Fibroblast of skin of back (primary cell): ENCODE data around the gene LRRC3.

Experiments
- DNase-seq: peaks from one replicate; pipeline ENCODE4 v3.0.0-alpha.2; 2013

Gene LRRC3

GRCh38 chr21:44439211-44439600 is 16.1 kb upstream of the LRRC3 start:
- DNase-seq = no peak

GRCh38 chr21:44440241-44441040 is 14.9 kb upstream of the LRRC3 start:
- DNase-seq = no peak

GRCh38 chr21:44441041-44441400 is 14.3 kb upstream of the LRRC3 start:
- no peak for DNase-seq

- no peak for DNase-seq
Observed at GRCh38 chr21:44441581-44442265, 13.6 kb upstream of the LRRC3 start.

GRCh38 chr21:44442266-44443125 is 12.8 kb upstream of the LRRC3 start:
- DNase-seq = no peak

- DNase-seq = no peak
Observed at GRCh38 chr21:44443291-44443890, 11.9 kb upstream of the LRRC3 start.

GRCh38 chr21:44443891-44444285 is 11.4 kb upstream of the LRRC3 start:
- DNase-seq = no peak

GRCh38 chr21:44444286-44444931 is 10.9 kb upstream of the LRRC3 start:
- no peak for DNase-seq

- no peak for DNase-seq
Observed at GRCh38 chr21:44445145-44445812, 10.0 kb upstream of the LRRC3 start.

GRCh38 chr21:44448651-44449131 is 6.6 kb upstream of the LRRC3 start:
- DNase-seq = no peak

- DNase-seq = no peak
Observed at GRCh38 chr21:44449473-44450363, 5.6 kb upstream of the LRRC3 start.

GRCh38 chr21:44450402-44450801 is 4.9 kb upstream of the LRRC3 start:
- DNase-seq = no peak

- DNase-seq = no peak
Observed at GRCh38 chr21:44450999-44451398, 4.3 kb upstream of the LRRC3 start.

GRCh38 chr21:44453120-44453519 is 2.2 kb upstream of the LRRC3 start:
- no peak for DNase-seq

- DNase-seq = no peak
Observed at GRCh38 chr21:44454058-44454457, 1.3 kb upstream of the LRRC3 start.

- DNase-seq = peak; percentile 29
Observed at GRCh38 chr21:44455524-44456213, 359 bp downstream of the LRRC3 start.

- no peak for DNase-seq
Observed at GRCh38 chr21:44456214-44456914, 1.1 kb downstream of the LRRC3 start.

- no peak for DNase-seq
Observed at GRCh38 chr21:44456915-44457736, 1.8 kb downstream of the LRRC3 start.
